Large intestine (tissue), 3 donors: ENCODE results near the gene ARHGAP28. TPM values are rescaled to one million over a fixed set of nuclear protein-coding genes. Genes with fewer than 3 reads are reported as not detected.

ENCODE experiments used
- DNase-seq, 2 donors: peaks; one replicate each; pipeline versions ENCODE4 v3.0.0 to v3.0.0-alpha.2; 2013
- H3K27ac ChIP-seq: one replicate; pipeline ENCODE4 v1.5.1; 2013; ENCODE audit warnings: low read length
- H3K27me3 ChIP-seq: 2 replicates; pipeline ENCODE4 v1.6.1; 2013; ENCODE audit warnings: low read length; ENCODE audit not compliant: control insufficient read depth, insufficient read depth
- H3K36me3 ChIP-seq: 2 replicates; pipeline ENCODE4 v1.6.1; 2013; ENCODE audit warnings: low read length; ENCODE audit not compliant: control insufficient read depth, insufficient read depth
- H3K4me1 ChIP-seq: one replicate; pipeline ENCODE4 v1.6.1; 2013; ENCODE audit warnings: low read length; ENCODE audit not compliant: control insufficient read depth, insufficient read depth
- H3K4me3 ChIP-seq: one replicate; pipeline ENCODE4 v1.5.1; 2013; ENCODE audit warnings: low read length
- H3K9me3 ChIP-seq: one replicate; pipeline ENCODE4 v1.6.1; 2013; ENCODE audit warnings: mild to moderate bottlenecking, low read depth, low read length, moderate library complexity; ENCODE audit not compliant: control insufficient read depth
- WGBS: methylation state at CpG from one replicate; pipeline ENCODE4 v1.1.5; 2013; ENCODE audit warnings: low lambda C conversion rate; ENCODE audit not compliant: insufficient coverage; 5-methylcytosine and 5-hydroxymethylcytosine counted together
- polyA plus RNA-seq: library from polyadenylated mRNA; unstranded; fragments of 120-200 nt; gene quantifications from one replicate; pipeline ENCODE4 v1.2.1, GENCODE V29; 2013

ARHGAP28 gene
- polyA plus RNA-seq, 1 donor: 13.7 TPM

DNA sequence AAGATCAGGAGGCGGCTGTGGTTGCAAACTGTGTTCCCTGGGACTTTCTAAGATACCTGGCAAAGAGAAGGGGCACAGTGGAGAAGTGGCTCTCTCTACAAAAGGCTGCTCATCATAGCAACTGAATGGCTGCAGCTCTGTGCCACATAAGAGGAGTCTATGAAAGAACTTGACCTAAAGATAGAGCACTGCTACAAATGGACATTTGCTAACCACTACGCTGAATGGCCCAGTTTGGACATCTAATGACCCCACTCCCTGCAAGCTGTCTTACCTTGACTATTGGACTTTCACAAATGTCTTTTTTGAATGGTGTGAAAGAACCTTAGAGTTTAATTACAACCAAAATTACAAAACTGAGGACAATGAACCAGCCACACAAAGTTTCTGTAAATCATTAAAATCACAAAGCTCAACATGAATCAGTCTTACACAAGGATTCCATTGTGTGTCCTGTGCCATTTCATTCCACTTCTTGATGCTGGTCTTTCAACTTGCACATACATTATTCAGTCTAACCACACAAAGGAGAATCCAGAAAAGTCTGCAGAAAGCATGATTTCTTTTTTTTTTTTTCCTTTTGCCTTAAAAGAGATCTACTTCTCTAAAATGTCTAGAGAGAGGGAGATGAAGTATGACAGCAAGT, 234.1 kb downstream of the ARHGAP28 start:
- Histone ChIP-seq H3K36me3 (no peaks in the 10 kb centered on the region), H3K9me3 (no peaks in the 10 kb centered on the region), H3K27ac (no peak overlapping the region), H3K4me3 (no peak overlapping the region), H3K4me1 (no peaks in the 10 kb centered on the region), H3K27me3 (no peaks in the 10 kb centered on the region)
- no peak for DNase-seq
- WGBS: no CpG with 5 or more reads among the region's 2 CpGs
